ENCODE measurements around the gene QRICH1. TPM values are rescaled to one million over a fixed set of nuclear protein-coding genes. Genes with fewer than 3 reads are reported as not detected.
"Not testable (repeated sequence)": the region's sequence is repeated elsewhere in the genome, so short reads cannot be mapped to it uniquely, and the experiment has no call there.

Gene QRICH1
- total RNA-seq, 4 donors from 2014 or later, result 61.1 to 132 (median 99.7) TPM

DNA sequence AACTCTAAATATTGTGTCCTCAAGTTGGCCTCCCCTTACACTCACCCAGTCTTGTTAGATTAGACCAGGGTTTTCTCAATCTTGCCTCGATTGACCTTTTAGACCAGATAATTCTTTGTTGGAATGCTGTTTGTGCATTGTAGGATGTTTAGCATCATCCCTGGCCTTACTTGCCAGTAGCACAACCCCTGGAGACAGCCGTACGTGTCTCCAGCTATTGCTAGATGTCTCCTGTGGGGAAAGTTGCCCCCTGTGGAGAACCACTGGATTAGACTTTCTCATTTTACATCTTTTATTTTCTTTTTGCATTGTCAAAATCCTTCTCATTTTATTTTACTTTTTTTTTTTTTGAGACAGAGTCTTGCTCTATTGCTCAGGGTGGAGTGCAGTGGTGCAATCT lies 84.5 kb downstream of the QRICH1 start:
- H3K27me3 ChIP-seq, result no peaks in the 10 kb centered on the region
- H3K36me3 ChIP-seq, result peaks cover 0 to 28% (median 0%) of the 10 kb centered on the region in 3 donors
- peaks cover 0 to 32% (median 3%) of the 10 kb centered on the region in 4 donors for H3K4me1 ChIP-seq
- H3K4me3 ChIP-seq, result no peak overlapping the region
- DNase-seq, result no peak
- TF ChIP-seq CTCF (IDR thresholded peaks at IDR 0.05), result no peak
- no peak for TF ChIP-seq POLR2A (IDR thresholded peaks at IDR 0.05)
- no peaks in the 10 kb centered on the region for H3K9me3 ChIP-seq
- H3K27ac ChIP-seq, result no peak overlapping the region

- H3K9me3 ChIP-seq, H3K27me3 ChIP-seq, DNase-seq: not testable (repeated sequence)
- Histone ChIP-seq H3K4me3 (peak overlapping the region in 2 of 4 donors; percentile 71 to 76), H3K4me1 (peaks cover 0 to 32% (median 3%) of the 10 kb centered on the region in 4 donors), H3K27ac (peak overlapping the region; percentile 88 to 94 (median 93)), H3K36me3 (peaks cover 0 to 20% (median 0%) of the 10 kb centered on the region in 3 donors)
Measured at GRCh38 chr3:49008627-49009026, 85.2 kb downstream of the QRICH1 start.

GRCh38 chr3:49007771-49008528 lies 85.9 kb downstream of the QRICH1 start:
- peaks cover 0 to 32% (median 3%) of the 10 kb centered on the region in 4 donors for H3K4me1 ChIP-seq
- no peaks in the 10 kb centered on the region for H3K27me3 ChIP-seq
- H3K9me3 ChIP-seq, result no peaks in the 10 kb centered on the region
- DNase-seq, result peak; percentile 90 to 95 (median 95)
- H3K27ac ChIP-seq, result peak overlapping the region; percentile 88 to 94 (median 93)
- peak overlapping the region; percentile 71 to 92 (median 76) for H3K4me3 ChIP-seq
- no peak for TF ChIP-seq CTCF (IDR thresholded peaks at IDR 0.05)
- peak in 1 of 2 donors; percentile 13 for TF ChIP-seq POLR2A (IDR thresholded peaks at IDR 0.05)
- peaks cover 0 to 16% (median 0%) of the 10 kb centered on the region in 3 donors for H3K36me3 ChIP-seq

GRCh38 chr3:49007068-49007770 lies 86.7 kb downstream of the QRICH1 start, which contains the start of gene WDR6:
Gene WDR6, plus strand, starts transcription at chr3:49007391. Its CDS starts 41 bp downstream, at chr3:49007432.
- TF ChIP-seq CTCF (IDR thresholded peaks at IDR 0.05), result peak; percentile 25 to 61 (median 48)
- peak; percentile 60 to 65 for TF ChIP-seq POLR2A (IDR thresholded peaks at IDR 0.05)
- Histone ChIP-seq H3K4me3 (peak within 1 kb of the TSS; percentile 71 to 92 (median 76)), H3K27me3 (no peaks in the 10 kb centered on the region), H3K27ac (peak within 1 kb of the TSS; percentile 88 to 94 (median 93)), H3K36me3 (peaks cover 0 to 8% (median 0%) of the 10 kb centered on the region in 3 donors), H3K4me1 (peaks cover 0 to 27% (median 3%) of the 10 kb centered on the region in 4 donors), H3K9me3 (no peaks in the 10 kb centered on the region)
- peak; percentile 98 to 99 (median 98) for DNase-seq

DNA sequence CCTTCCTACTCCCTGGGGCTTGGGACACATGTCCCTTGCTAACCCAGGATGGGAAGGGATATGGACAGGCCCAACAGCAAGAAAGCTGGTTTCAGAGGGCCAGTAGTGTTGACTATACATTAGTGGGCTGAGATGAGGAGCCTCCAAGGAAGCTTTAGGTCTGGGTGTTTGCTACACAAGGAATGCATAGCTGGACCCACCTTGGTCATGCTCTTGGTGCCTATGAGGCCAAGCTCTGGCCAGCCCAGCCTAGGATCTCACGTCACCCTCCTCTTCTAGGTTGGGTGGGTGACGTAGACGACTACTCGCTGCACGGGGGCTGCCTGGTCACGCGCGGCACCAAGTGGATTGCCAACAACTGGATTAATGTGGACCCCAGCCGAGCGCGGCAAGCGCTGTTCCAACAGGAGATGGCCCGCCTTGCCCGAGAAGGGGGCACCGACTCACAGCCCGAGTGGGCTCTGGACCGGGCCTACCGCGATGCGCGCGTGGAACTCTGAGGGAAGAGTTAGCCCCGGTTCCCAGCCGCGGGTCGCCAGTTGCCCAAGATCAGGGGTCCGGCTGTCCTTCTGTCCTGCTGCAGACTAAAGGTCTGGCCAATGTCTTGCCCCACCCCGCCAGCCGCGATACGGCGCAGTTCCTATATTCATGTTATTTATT lies 87.3 kb downstream of the QRICH1 start:
- Histone ChIP-seq H3K4me3 (peak overlapping the region; percentile 71 to 92 (median 76)), H3K4me1 (peaks cover 0 to 22% (median 3%) of the 10 kb centered on the region in 4 donors), H3K27ac (peak overlapping the region; percentile 88 to 94 (median 93)), H3K9me3 (no peaks in the 10 kb centered on the region), H3K36me3 (peaks cover 0 to 2% (median 0%) of the 10 kb centered on the region in 3 donors), H3K27me3 (no peaks in the 10 kb centered on the region)
- TF ChIP-seq POLR2A (IDR thresholded peaks at IDR 0.05) (no peak), CTCF (IDR thresholded peaks at IDR 0.05) (no peak)
- DNase-seq, result peak in 1 of 3 donors; percentile 27
